ENCODE results near the gene NXPE4. TPM values are rescaled to one million over a fixed set of nuclear protein-coding genes. Genes with fewer than 3 reads are reported as not detected.

NXPE4 gene
- polyA plus RNA-seq, 6 donors from 2014 or later, result not detected

DNA sequence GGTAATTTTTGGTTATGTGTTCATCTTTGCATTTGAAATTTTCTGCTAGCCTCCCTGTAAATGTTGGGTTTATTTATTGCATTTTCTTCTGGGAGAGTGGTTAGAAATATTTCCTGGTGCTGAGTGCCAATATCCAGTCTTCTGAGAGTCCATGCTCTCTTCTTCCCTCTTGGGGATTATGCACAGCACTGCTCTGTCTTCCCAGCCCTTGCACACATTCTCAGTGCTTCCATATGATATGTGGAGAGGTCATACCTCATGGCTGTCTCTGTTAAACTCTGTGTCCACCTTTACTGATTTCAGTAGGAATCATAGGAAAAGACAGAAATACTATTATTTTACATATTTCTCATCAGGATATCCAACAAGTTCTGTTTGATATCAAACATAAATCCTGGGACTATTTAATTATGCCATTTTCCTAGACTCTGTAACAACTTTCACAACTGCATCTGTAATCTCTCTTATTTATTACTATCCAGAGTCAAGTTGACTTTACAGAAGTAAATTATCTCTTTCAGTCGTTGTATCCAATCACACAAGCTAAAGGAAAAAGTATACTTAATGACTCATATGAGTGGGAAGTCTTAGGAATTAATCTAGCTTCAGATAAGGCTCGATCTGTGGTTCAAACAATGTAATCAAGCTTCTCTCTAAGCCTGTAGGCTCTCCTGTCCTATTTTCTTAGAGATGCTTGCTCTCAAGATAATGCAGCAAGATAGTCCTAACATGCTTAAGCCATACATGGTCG, 33.2 kb downstream of the NXPE4 start:
- H3K4me1 Mint-ChIP-seq, result no peaks in the 10 kb centered on the region
- H3K36me3 Mint-ChIP-seq, result no peaks in the 10 kb centered on the region
- no peak overlapping the region for H3K27ac Mint-ChIP-seq
- no peak overlapping the region for H3K4me3 Mint-ChIP-seq
- no peak for ATAC-seq (ENCODE audit: low read depth in 2 of 2)
- DNase-seq, result no peak
- H3K9me3 Mint-ChIP-seq, result peaks cover 0 to 5% (median 2%) of the 10 kb centered on the region in 7 donors
- peaks cover 0 to 17% (median 3%) of the 10 kb centered on the region in 3 donors for H3K27me3 Mint-ChIP-seq

DNA sequence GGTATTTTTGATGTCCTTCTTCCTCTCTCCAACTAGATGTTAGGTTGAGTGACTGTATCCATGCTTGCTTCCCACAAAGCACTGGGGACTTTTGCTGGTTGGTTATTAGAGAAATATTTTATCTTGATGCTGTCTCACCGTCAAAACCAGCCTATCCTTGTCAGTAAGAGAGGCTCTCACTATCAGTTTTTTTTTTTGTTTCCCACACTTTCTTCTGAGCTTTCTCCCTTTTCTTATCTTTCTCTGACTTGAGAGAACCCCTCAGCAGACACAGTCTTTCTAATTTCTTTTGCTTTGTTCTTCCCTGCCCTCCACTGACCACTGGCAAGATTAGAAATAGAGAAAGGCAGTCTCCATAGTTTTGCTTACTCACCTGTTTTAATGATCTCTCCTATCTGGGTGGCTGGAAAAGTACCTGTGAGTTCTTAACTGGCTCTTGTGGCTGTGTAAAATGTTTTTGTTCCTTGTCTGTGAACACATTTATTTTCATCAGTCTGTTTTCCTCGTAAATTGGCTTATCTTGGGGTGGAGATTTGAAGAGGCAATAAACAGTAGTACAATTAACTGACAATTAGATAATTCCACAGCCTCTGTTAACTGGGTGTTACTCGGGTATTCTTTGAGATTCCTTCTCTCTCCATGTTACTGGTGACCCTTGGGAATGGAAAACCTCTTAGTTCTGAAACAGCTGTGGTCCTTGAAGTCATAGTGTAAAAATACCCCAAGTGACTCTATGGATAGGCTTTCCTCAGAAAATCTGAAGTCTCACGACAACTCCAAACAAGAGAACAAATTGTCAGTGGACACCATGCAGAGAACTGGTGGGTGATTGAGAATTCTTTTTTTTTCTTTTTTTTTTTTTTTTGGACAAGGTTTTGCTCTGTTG, 35.9 kb downstream of the NXPE4 start, which contains the start of gene NXPE1:
TSS of gene NXPE1 (minus strand) at position 457 of the 886 bp plus-strand sequence. CDS start 8,680 bp downstream, outside the sequence.
- Mint-ChIP-seq H3K36me3 (no peaks in the 10 kb centered on the region), H3K27me3 (peaks cover 0 to 17% (median 3%) of the 10 kb centered on the region in 3 donors)

DNA sequence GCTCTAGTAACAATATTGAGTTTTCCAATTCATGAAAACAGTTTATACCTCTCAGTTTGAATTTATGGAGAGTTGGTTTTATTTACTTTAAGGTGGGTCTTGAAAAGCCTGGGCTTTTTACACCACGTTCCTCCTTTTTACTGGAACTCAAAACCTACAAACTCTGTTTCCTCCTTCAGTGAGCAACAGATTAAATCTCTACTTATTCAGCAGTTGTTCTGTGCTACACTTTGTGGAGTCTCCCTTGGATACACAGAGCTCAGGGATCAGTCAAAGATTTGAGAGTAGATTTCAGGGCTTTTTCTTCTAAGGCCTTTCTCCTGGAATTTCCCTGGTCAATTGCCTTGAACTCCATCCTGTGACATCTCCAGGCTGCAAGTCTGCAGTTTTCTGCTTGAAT, 39.5 kb downstream of the NXPE4 start:
- ATAC-seq (ENCODE audit: low read depth in 2 of 2), result no peak
- Mint-ChIP-seq H3K27me3 (peaks cover 0 to 9% (median 3%) of the 10 kb centered on the region in 3 donors), H3K4me3 (no peak overlapping the region), H3K9me3 (no peaks in the 10 kb centered on the region), H3K4me1 (no peaks in the 10 kb centered on the region), H3K27ac (no peak overlapping the region), H3K36me3 (no peaks in the 10 kb centered on the region)
- no peak for DNase-seq

More for the DNA sequence above, 35.9 kb downstream of the NXPE4 start, which contains the start of gene NXPE1:
- no peak for DNase-seq
- Mint-ChIP-seq H3K27ac (no peak within 1 kb of the TSS), H3K9me3 (peaks cover 0 to 5% (median 0%) of the 10 kb centered on the region in 7 donors), H3K4me3 (no peak within 1 kb of the TSS), H3K4me1 (no peaks in the 10 kb centered on the region)
- no peak for ATAC-seq (ENCODE audit: low read depth in 2 of 2)

DNA sequence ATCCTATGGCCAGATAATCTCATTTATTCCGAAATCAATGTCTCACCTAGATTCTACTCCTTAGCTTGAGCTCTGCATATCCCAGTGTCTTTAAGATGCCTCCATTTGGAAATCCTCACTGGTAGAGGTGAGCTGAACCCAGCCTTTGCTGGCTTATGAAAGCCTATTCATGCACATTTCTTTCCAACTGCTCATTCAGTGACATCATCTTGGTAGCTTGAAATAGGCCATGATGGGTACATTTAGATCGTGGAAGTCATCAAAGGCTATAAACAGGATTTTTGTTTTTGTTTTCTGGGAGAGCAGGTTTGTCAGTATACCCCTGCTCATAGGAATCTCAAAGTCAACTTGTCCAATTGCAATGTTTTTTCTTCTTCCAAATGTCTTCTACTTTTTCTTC, 41.9 kb downstream of the NXPE4 start:
- Mint-ChIP-seq H3K27ac (no peak overlapping the region), H3K4me1 (no peaks in the 10 kb centered on the region), H3K4me3 (no peak overlapping the region), H3K9me3 (no peaks in the 10 kb centered on the region), H3K36me3 (no peaks in the 10 kb centered on the region), H3K27me3 (no peaks in the 10 kb centered on the region)
- ATAC-seq (ENCODE audit: low read depth in 2 of 2) (no peak), DNase-seq (no peak)

DNA sequence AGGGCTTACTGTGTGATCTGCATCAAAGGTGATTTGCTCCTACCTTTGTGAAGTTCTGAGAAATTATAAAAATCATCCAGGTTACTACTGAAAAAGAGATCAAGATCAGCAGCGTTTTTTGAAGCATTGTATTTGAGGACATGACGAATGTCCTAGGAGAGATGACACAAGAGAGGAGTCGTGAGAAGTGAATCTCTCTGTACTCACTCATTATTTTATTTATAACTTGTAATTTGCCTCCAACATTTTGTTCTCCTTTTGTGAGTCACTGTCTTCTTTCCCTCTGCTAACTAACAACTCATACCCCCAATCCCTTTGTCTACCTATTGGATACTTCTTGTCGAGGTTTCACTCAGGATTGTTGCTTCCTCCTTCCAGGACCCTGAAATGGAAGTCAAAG, 44.5 kb downstream of the NXPE4 start:
- Mint-ChIP-seq H3K9me3 (no peaks in the 10 kb centered on the region), H3K36me3 (no peaks in the 10 kb centered on the region), H3K4me3 (no peak overlapping the region), H3K27me3 (no peaks in the 10 kb centered on the region), H3K27ac (no peak overlapping the region), H3K4me1 (no peaks in the 10 kb centered on the region)
- no peak for DNase-seq
- no peak for ATAC-seq (ENCODE audit: low read depth in 2 of 2)

DNA sequence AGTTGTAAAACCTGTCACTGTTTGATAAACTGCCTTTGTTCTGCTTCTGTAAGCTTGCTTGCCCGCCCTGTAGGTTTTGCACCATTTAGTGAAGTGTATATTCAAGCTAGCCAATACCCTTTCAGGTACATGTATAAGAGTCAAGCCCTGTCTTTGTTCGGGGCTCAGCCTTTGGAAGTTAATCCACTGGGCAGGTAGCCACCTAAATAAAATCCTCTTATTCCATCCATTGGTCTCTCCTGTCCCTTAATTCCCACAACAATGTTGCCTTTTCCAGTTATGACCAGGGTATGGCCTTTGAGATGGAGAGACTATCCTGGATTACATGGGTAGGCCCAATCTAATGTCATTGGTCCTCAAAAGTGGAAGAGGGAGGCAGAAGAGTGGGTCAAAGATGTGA, 69.9 kb downstream of the NXPE4 start:
- H3K27me3 Mint-ChIP-seq, result peaks cover 4 to 18% (median 10%) of the 10 kb centered on the region in 3 donors
- H3K36me3 Mint-ChIP-seq, result peaks cover 0 to 20% of the 10 kb centered on the region in 2 donors

DNA sequence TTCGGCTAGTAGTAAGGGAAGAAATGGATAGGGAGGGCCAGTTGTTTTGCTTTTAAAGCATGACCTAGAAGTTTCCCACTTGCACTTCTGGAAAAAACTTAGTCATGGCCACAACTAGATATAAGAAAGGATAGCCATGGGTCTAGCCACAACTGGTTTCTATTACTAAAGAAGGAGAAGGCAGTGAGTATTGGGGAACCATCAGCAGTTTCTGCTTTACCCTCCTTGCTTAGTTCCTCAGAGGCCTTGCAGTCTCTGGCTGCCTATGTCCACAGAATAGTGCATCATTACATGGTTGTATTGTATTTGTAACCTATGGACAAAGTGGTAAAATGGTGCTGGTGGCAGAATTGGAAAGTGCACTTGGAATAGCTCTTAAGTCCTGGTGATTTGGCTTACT, 71.5 kb downstream of the NXPE4 start:
- no peak for DNase-seq
- H3K4me1 Mint-ChIP-seq, result no peaks in the 10 kb centered on the region

More for the DNA sequence above, 69.9 kb downstream of the NXPE4 start:
- H3K4me3 Mint-ChIP-seq, result no peak overlapping the region
- peaks cover 11 to 26% (median 16%) of the 10 kb centered on the region in 7 donors for H3K9me3 Mint-ChIP-seq
- no peak for DNase-seq
- no peak overlapping the region for H3K27ac Mint-ChIP-seq
- no peaks in the 10 kb centered on the region for H3K4me1 Mint-ChIP-seq
- no peak for ATAC-seq (ENCODE audit: low read depth in 2 of 2)

DNA sequence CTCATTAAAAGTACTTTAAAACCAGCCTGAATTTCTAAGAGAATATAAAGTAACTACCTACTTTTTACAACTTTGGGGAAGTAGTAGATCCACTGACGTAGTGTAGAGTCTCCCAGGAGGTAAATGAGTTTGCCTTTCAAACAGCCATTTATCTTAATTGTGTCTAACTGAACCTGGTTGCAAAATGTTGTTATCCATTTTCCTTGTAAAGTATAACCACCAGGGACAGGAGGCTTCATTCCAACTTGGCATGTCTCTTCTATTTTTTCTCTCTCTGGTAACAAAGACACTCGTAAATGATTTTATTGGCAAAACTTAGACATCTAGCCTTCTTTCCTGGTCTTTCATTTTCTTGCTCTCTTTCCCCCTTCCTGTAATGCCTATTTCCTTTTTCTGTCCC, 72.8 kb downstream of the NXPE4 start:
- H3K27ac Mint-ChIP-seq, result no peak overlapping the region
- DNase-seq (no peak), ATAC-seq (ENCODE audit: low read depth in 2 of 2) (no peak)
- H3K9me3 Mint-ChIP-seq, result peaks cover 7 to 25% (median 16%) of the 10 kb centered on the region in 7 donors
- H3K27me3 Mint-ChIP-seq, result peaks cover 0 to 11% (median 10%) of the 10 kb centered on the region in 3 donors
- no peak overlapping the region for H3K4me3 Mint-ChIP-seq
- H3K4me1 Mint-ChIP-seq, result no peaks in the 10 kb centered on the region
- H3K36me3 Mint-ChIP-seq, result peaks cover 0 to 8% of the 10 kb centered on the region in 2 donors

More for the DNA sequence above, 71.5 kb downstream of the NXPE4 start:
- Mint-ChIP-seq H3K4me3 (no peak overlapping the region), H3K36me3 (peaks cover 0 to 20% of the 10 kb centered on the region in 2 donors), H3K27me3 (peaks cover 4 to 18% (median 10%) of the 10 kb centered on the region in 3 donors), H3K9me3 (peaks cover 9 to 26% (median 16%) of the 10 kb centered on the region in 7 donors), H3K27ac (no peak overlapping the region)
- no peak for ATAC-seq (ENCODE audit: low read depth in 2 of 2)

Other genes with a start within 250 kb of the NXPE4 start
- gene C11orf71, start 195.3 kb downstream of the NXPE4 start, polyA plus RNA-seq (ENCODE audit: low read depth in 6 of 6), result 10 to 100 TPM in 5 of 6 donors, 1 to 10 TPM in 1; 7.0 to 17.2 (median 15.4) TPM
- 10 to 100 TPM; 42.5 to 73.4 (median 60.3) TPM for gene RBM7, start 195.1 kb downstream of the NXPE4 start, polyA plus RNA-seq (ENCODE audit: low read depth in 6 of 6)
- gene REXO2, start 156.3 kb downstream of the NXPE4 start, polyA plus RNA-seq (ENCODE audit: low read depth in 6 of 6), result 10 to 100 TPM; 29.8 to 38.6 (median 32.6) TPM
- gene NXPE1, start 35.9 kb downstream of the NXPE4 start, polyA plus RNA-seq (ENCODE audit: low read depth in 6 of 6), result not detected
- not detected for gene NXPE2, start 82.7 kb upstream of the NXPE4 start, polyA plus RNA-seq (ENCODE audit: low read depth in 6 of 6)